LNCAP (cell line): Measurements from ENCODE around the gene ST3GAL5.

Experiments
- TF ChIP-seq, protein P1 (sequence below): fragments of 450-650 bp; IDR thresholded peaks from 2 replicates; pipeline ENCODE4 v1.5.1; 2017; ENCODE audit warnings: mild to moderate bottlenecking

Gene ST3GAL5

DNA sequence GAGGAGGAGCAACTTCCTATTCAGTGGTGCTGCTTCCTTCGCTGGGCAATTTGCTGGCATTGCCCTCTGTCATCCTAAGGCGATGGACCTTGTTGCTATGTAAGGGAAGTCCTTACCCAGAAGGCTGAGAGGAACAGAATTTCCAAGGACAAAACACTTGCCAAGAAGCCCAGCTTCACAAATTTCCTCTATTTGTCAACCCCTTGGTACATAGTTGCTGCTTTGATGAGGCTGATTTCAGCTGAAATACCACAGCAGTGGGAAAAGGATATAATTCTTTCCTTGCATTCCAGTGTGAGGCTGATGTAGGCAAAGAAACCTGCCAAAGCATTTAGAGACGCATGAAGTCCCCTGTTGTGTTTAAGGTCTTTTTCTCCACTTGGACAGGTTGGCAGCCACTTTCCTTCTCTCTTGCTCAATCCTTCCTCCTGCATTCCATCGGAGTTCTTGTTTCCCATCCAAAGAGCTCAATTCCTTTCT is 16.4 kb upstream of the ST3GAL5 start:
- TF ChIP-seq, protein P1, sequence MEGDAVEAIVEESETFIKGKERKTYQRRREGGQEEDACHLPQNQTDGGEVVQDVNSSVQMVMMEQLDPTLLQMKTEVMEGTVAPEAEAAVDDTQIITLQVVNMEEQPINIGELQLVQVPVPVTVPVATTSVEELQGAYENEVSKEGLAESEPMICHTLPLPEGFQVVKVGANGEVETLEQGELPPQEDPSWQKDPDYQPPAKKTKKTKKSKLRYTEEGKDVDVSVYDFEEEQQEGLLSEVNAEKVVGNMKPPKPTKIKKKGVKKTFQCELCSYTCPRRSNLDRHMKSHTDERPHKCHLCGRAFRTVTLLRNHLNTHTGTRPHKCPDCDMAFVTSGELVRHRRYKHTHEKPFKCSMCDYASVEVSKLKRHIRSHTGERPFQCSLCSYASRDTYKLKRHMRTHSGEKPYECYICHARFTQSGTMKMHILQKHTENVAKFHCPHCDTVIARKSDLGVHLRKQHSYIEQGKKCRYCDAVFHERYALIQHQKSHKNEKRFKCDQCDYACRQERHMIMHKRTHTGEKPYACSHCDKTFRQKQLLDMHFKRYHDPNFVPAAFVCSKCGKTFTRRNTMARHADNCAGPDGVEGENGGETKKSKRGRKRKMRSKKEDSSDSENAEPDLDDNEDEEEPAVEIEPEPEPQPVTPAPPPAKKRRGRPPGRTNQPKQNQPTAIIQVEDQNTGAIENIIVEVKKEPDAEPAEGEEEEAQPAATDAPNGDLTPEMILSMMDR: no peak

DNA sequence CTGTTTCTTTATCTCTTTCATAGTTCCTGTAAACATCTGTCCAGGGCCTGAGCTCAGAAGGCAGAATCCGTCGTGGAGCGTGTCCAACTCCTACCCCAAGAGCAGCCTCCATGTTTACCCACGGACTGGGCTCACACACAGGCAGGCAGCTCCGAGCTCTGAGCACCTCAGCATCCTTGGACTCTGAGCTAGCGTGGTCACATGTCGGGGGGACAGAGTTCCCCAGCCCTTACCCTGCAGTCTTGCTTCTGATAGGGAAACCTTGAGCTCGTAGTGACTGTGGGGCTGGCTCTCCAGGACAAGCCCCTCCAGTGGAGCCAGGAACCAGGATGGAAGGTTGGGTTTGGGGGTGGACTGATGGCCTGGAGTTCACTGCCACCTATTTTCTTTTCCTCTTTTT is 15.1 kb upstream of the ST3GAL5 start:
- TF ChIP-seq, protein P1: no peak

DNA sequence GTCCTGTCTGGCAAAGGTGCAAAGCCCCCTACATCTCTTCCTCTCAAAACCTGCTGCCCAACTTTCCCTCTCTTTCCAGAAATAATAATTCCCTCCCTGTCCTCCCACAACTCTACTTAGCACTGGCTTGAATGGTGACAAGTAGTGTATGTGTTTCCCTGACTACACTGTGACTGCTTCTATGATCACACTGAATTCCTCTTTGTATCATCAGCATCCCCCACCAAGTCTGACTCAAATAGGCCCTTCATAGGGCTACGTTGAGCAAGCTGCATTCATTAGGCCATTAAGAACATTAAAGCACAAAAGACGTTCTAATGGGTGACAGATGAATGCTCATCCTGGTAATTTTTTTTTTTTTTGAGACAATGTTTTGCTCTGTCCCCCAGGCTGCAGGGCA is 13.7 kb upstream of the ST3GAL5 start:
- TF ChIP-seq, protein P1: no peak

DNA sequence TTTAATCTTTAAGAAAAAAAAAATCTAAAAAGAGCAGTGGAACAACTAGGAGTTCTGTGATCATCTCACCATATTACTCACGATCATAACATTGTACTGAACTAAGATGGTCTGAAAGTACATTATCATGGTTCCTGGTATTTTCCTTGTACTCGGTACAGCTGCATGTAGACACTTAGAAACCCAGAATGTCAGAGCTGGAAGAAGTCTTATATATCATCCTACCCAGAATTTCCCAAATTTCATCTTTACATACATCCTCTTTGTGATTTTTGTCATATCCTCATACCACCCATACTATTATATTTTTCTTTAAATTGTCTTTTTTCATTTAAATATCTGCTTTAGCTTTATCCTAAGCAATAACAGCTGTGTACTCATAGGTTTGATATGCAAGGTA is 12.4 kb upstream of the ST3GAL5 start:
- TF ChIP-seq, protein P1: no peak

DNA sequence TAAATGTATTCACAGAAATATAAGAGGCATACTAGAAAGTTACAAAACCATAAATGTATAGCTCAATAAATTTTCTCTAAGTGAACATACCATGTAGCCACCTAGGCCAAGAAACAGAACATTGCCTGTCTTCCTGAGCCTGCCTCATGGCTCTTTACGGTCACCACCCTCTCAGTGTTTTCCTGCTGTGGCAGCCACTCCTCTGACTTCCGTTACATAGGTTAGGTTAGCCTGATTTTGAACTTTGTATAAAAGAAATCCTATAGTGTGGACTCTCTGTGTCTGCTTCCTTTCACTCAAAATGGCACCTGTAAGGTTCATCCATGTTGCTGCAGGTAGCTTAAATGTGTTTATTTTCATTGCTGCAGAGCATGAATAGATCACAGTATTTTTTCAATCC is 11.6 kb upstream of the ST3GAL5 start:
- TF ChIP-seq, protein P1: no peak

DNA sequence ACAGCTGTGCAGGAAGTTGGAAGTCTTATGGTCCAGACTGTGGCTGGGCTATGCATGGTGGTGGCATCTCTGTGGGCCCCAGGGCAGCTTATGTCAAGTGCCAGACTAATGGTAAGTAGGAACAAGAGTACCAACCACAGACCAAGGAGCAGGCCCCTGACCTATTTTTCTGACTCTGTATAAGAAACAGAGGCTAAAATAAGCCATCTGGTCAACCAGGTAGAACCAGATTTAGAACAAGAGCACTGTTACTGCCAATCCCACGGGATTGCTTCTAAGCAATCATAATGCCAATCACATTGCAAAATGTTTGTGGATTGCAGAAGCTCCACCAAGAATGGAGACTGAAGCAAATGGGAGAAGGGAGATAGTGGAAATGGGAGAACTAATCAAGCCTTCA is 11.1 kb upstream of the ST3GAL5 start:
- TF ChIP-seq, protein P1: no peak

DNA sequence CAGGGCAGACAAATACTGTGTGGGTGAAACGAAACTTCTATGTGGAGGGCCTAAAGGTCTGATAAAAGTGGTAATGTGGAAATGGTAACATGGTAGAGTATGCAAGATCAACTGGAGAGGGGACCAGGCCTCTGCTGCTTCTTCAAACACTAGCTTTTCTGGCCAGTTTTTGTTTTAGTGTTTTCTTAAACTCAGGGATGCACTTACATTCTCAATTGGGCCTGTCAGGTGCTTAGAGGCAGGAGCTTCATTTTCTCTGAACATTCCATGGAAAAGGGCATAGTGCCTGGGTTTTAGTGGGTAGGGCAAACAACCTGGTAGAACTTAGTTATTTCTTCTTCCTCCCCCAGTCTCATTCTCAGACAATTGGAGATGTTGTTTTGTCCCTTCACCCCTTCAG is 10.5 kb upstream of the ST3GAL5 start:
- TF ChIP-seq, protein P1: no peak

DNA sequence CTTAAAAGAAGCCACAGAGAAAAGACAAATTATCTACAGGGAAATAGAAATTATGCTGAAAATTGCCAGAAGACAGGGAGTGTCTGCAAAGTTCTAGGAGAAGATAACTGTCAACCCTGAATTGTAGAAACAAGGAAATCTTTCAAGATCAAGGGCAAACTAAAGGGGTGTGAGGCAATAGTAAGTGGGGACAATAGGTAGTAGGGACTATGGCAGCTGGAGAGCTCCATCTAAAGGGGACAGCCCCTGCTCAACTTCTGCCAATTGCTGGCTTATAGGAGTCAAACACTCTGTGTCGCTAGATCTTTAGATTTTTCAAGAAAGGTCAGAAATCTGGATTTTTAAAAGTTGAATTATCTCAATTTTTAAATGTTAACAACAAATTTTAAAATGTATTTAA is 10.1 kb upstream of the ST3GAL5 start:
- TF ChIP-seq, protein P1: no peak
